HG03139 (cell line): ENCODE measurements around the gene TBC1D16.
"Not testable (repeated sequence)": the region's sequence is repeated elsewhere in the genome, so short reads cannot be mapped to it uniquely, and the experiment has no call there.

Experiments used
- ATAC-seq: cut with Tn5 transposase; IDR thresholded peaks from one replicate; pipeline ENCODE4 v1.9.1; 2021; ENCODE audit not compliant: unreplicated experiment

TBC1D16 gene

GRCh38 chr17:80006339-80006720 lies 29.3 kb downstream of the TBC1D16 start:
- no peak for ATAC-seq

GRCh38 chr17:80005360-80006338 lies 30.0 kb downstream of the TBC1D16 start:
- ATAC-seq = no peak

DNA sequence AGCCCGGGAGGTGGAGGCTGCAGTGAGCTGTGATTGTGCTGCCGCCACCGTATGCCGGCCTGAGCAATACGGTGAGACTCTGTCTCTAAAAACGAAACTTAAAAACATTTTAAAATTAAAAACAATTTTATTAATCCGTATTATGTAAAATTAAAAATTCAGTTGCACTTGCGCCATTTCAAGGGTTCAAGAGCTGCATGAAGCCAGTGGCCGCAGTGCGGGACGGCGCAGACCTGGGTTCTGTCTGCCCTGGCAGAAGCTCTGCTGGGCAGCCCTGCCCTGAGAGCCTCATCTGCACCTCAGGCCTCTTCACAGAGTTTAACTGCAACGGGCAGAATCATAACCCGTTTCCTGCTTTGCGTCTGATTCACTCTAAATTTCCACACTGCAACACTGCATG lies 31.7 kb downstream of the TBC1D16 start:
- no peak for ATAC-seq

DNA sequence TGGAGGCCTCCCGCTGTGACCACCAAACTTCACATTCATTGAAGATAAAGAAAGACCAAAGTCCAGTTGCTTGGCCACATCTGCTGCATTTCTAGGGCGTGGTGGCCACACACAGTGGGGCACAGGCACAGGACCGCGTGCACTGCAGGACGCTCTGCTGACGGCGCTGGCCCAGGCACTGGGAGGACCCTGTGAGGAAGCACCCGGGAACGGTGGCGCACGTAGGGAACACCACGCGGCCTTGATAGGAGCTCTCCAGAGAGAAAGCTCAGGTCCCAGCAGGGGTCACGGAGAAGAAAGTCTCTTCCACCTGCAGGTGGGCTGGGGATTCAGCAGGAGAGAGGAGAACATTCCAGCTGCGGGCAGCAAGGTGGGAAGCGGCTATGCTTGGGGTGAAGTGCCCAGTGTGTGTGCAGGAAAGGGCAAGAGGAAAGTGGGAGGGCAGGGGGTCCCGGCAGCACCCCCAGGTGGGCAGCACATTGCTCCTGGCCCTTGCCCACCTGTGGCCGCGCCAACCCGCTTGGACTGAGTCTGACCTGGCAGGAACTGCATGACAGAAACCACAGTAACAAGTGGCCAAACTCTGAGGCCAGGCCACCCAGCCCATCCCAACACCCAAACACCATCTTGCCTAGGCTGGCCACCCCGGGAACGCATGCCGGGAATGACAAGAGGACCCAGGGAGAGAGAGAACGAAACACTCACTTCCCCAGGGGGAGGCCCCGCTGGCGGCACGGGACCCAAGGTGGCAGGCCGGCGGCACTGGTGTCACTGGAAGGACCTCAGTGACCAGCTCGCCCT lies 32.8 kb downstream of the TBC1D16 start:
- ATAC-seq = no peak

DNA sequence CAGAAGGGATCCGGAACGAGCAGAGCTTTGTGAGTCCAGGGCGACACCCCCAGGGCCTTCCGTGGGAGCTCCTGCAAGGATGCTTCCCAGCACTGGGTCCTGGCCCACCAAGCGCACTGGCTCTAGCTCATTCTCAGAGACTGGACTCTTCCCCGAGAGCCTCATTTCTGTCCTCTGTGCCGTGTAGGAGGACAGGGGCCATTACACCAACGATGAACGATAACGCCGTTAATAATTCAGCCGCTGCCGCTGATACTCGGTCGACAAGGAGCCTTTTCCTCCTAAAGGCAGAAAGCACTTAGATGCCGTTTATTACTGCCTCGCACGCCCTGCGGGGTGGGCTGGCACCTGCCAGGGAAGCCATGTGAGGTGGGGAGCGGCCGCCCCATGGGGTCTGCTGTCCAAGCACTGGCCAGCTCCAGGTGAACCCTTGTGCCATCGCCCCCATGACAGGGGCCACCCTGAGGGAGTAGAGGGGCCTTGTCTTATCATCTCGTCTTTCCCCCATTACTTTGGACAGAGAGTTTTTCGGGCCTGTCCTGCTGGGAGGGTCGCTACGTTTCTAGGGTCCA lies 33.5 kb downstream of the TBC1D16 start:
- no peak for ATAC-seq

GRCh38 chr17:80000981-80001775 lies 34.5 kb downstream of the TBC1D16 start:
- no peak for ATAC-seq

DNA sequence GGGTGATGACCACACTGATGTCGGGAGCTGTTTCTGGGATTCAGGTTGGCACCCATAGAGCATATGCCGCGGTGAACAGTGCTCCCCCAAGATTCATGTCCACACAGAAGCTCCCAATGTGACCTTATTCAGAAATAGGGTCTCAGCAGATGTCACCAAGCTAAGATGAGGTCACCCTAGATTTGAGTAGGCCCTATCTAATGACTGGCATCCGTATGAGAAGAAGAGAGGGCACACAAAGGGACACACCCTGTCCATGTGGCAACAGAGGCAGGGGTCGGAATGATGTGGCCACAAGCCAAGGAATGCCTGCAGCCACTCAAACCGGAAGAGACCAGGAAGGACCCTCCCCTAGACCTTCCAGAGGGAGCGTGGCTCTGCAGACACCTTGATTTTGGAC lies 35.5 kb downstream of the TBC1D16 start:
- no peak for ATAC-seq

DNA sequence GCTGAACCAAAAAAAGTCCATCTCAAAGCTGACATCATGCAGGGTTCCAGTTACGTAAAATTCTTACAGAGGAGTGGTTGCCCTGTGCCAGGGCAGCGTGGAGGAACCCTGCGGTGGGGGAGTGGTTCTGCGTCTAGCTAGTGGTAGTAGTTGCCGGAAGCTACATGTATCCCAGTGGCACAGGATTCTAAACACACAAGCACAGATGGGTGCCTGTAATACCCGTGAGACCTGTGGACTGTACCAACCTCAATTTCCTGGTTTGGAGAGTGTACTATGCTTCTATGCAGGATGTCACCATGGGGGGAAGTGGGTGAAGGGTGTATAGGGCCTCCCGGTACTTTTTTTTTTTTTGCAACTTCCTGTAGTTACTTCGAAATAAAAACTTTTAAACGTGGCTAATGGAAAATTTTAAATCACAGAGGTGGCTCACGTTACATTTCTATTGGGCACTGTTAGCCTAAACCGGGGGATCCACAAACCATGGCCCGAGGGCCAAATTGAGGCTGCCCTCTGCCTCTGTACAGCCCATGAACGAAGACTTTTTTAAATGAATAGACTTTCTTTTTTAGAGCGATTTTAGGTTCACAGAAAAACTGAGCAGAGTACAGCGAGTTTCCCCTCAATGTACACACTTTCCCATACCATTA lies 38.5 kb downstream of the TBC1D16 start:
- no peak for ATAC-seq

- ATAC-seq = no peak
Observed at GRCh38 chr17:79996291-79996690, 39.4 kb downstream of the TBC1D16 start.

GRCh38 chr17:79995696-79996095 lies 40.0 kb downstream of the TBC1D16 start:
- ATAC-seq = no peak

GRCh38 chr17:79994602-79995001 lies 41.1 kb downstream of the TBC1D16 start:
- no peak for ATAC-seq

DNA sequence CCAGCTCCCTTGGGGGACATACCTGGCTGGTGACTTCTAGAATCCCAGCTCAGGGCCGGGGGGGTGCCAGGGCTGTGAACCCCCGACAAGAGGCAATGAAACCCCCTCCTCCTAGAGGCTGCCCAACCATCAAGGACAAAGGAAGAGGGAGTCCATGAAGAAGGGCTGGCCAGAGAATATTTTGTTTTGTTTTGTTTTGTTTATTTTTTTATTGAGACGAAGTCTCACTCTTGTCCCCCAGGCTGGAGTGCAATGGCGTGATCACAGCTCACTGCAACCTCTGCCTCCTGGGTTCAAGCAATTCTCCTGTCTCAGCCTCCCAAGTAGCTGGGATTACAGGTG lies 41.5 kb downstream of the TBC1D16 start:
- not testable (repeated sequence) for ATAC-seq

GRCh38 chr17:79993390-79994227 lies 42.1 kb downstream of the TBC1D16 start:
- ATAC-seq = no peak

DNA sequence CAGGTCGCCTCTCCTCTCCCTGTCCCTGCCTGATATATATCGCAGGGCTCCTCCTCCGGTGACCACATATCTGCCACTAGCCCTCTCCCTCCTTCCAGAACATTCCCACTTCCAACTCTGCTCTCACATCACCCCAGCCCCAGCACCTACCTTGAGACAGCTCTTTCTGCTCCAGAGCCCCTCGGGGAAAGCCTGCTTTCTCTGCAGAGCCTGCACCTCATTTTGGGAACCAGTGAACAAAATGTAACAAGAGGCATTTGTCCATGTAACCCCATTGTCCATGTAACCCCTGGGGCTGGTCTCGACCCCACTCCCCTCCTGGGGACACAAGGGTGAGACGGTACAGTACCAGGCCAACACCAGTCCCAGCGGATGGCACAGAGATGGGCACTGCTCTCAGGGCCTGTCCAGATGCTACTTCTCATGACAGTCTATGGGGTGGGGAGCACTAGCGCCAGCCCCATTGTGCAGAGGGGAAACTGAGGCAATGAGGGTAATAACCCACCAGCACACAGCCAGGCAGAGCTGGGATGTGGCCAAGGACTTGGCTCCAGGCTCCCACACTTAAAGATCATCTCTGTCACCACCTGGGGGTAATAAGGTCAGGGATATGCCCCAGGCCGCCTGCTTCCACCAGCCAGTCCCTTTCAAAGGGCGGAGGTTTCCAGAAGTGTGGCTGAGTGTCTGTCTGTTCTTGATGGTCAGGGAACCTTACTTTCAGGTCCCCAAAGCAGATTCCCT lies 42.9 kb downstream of the TBC1D16 start:
- no peak for ATAC-seq

DNA sequence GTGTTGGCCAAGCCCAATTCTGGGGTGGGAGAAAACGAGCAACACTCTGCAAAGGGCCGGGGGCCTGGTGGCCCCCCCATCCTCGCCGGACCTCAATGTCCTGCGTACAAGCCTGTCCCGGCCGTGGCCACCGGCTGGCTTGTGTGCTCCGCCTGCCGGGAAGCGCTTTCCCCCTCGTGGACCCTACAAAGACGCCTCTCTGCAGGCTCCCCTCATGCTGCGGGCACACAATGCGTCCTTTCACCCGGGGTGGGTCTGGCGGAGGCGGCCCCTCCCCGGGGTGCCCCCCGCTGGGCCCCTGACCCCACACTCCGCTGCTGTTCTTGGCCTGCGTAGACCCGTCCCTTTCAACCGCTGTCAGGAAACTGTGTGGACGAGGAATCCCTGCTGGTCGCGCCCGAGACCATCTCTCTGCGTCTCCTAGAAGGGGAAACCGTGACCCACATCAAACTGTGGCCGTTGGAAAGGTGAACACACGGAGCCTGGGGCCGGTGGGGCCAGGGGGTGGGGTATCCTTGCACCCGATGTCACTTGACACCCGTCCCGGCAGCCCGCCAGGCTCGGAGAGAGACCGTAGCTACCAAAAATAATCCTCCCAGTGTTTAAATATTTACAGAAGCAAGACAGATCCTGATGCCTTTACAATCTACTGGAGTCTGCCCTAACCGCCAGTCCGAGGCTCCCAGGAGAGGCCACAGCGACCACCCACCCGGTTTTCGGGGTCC lies 43.6 kb downstream of the TBC1D16 start:
- ATAC-seq = no peak

- no peak for ATAC-seq
Observed at GRCh38 chr17:79991140-79991923, 44.3 kb downstream of the TBC1D16 start.

- ATAC-seq = no peak
Observed at GRCh38 chr17:79990704-79991103, 45.0 kb downstream of the TBC1D16 start.
